NCI-H146 treated with DMSO at 0.1 percent for 48 hours (cell line): ENCODE measurements around the gene UNC13C.

Source experiments
- DNase-seq: peaks from one replicate; lab custom pipeline; 2025; ENCODE audit not compliant: unreplicated experiment; lab: John Stamatoyannopoulos, UW

The UNC13C gene

DNA sequence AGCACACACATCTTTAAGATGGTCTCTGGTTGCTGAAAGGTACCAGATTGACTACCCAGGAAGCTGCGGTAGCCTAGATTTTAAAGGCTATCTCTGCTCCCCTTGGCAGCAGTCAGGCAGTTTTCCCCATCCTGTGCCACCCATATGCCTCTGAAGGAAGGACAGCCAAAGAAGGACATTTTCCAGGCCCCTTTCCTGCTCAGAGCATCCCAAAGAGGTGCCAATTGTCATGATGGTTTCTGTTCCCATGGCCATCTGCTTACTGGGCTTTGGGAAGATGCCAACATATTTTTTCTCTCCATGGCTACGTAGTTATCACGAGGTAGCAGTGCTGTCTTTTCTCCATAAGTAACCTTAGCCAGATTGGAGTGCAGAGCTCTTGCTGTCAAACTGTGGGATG, 39.7 kb downstream of the UNC13C start:
- no peak for DNase-seq

DNA sequence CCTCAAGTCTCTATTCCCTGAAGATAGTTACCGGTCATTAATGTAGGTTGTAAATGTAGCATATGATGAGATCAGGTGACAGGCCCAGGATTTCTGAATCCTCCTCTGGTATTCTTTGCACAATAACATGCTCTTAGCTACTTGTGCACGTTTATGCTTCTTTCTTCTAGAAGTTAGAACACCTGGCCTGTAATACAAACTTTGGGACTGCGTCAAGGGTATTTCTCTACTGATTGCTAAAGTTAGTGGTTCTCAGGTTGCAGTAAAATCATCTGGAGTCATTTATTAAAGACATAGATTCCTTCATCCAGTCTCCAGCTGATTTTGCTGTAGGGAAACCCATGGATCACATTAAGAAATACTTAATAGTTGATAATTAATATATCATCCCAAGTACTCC, 48.0 kb downstream of the UNC13C start:
- no peak for DNase-seq

DNA sequence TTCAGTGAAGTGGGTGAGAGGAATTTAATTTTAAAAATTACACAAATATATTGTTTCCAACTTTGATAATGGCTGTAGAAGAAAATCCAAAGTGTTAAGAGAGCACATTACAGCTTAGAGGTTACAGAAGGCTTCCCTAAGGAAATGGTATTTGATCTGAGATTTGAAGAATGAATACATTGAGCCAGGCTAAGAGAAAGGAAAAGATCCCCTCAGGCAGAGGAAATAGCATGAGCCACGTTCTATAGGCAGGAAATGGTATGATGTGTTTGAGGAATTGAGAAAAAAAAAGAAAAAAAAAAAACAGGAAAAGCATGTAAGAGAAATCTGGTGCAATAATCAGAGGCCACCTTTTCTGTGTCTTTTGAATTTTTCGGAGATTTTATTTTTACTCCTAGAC, 48.6 kb downstream of the UNC13C start:
- DNase-seq = no peak

DNA sequence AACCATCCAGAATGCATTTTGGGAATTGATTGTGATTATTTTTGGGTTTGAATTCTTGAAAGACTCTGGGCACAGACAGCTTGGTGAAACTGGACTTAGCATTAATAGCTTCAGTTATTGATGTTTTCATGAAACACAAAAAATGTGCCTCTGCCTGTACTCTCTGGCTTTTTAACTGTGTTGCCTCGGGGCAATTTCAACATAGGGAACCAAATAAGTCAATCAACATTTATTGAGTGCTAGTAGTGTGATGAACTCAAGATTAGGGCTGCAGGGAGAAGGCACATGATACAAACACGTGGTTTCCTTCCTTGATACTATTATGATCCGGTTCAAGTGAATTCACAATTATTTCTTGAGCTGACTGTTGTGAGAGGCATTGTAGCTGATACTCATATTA, 50.8 kb downstream of the UNC13C start:
- DNase-seq = no peak

DNA sequence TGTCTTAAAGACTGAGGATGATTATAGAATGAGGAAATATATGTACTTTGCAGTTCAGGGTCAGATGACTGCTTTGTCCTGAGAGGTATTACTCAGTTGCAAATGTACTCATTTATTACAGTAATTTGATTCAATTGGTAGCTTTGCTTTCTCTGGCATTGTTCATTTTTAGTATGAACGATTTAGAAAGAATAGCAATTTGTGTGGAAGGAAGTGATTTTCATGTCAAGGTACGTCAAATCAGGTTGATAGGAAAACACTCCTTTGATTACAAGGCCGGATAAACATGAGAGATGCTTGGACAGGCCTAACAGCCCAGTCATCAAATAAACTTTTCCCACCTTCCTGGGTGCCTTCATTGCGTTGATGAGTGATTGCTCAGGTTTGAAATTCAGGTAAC, 53.8 kb downstream of the UNC13C start:
- no peak for DNase-seq

DNA sequence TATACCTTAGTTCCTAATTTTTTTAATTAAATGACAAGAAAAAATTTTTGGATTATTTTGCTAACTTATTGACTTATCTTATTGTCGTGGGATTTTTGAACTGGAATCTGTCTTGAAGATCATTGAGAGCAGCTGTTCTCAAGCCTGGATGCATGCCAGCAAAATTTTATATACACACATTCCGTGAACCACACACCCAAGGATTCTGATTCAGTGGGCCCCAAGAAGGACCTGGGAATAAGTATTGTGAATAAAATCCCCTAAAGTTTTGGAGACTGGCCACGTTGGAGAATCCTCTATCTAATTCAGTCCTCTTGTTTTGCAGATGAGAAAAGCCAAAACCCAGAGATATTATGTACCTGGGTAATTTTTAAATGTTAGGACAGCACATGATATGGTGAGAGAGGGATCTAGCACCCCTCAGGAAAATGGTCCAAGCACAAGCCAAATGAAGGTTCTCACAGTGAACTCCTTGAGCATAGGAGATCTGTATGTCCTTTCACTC, 55.2 kb downstream of the UNC13C start:
- DNase-seq = no peak

DNA sequence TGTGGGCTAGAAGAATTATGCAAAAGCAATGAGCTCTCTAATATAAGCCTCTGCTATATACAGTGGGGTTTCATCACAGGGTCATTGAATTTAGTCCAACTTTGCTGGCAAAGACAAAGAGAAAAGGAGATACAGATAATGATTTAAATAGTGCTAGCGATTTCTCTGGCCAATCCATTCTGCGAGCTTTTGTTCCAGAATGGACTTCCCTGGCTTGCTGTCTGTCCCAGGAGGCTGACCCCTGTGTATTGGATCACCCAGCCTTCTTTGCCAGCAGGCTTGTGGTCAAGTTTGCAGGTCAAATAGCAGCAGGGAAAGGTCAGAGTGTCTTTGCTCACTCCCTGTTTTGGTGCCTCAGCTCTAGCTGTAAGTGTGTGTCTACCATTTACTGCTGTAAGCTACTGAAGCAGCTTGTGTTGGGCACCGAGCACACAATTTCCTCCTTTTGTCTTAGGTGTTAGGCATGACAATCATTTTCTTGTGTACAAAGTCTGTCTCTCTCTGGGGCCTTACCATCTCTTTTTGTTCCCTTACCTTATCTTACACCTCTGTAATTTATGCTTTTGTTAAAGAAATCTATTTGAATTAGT, 55.7 kb downstream of the UNC13C start:
- DNase-seq = no peak

DNA sequence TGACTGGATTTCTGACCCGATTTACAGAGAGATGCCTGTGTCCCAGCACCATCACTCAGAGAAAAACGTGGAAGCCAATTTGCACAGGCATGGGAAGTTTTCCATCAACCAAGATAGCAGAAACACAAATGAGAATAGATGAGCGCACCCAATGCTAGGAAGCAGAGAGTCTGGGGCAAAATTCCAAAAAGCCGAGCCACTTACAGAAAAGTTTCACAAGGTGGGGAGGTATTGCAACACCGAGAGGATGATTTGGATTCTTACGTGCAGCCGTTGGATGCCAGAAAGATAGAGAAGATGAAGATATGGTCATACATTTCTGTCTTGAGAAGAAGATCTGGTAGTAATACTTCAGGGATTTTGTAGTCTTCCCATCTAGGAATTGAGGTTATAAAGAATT, 57.4 kb downstream of the UNC13C start:
- DNase-seq = no peak

DNA sequence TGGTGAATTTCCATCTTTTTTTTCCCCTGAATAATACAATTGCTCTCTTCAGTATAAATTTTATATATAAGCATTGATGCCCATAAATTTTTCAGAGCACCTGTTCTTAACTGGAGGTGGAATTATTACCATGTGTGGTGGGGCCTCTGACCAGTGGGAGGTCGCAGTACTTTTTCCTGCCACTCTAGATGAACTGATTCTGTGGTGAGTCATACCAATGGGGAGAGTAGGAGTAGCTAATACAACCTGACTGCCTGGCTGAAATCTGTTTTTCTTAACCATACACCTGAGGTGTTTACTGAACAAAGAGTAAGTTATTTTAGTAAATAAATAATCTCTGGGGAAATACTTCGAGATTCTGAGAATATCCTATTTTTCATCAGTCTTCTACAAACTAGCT, 67.2 kb downstream of the UNC13C start:
- no peak for DNase-seq

DNA sequence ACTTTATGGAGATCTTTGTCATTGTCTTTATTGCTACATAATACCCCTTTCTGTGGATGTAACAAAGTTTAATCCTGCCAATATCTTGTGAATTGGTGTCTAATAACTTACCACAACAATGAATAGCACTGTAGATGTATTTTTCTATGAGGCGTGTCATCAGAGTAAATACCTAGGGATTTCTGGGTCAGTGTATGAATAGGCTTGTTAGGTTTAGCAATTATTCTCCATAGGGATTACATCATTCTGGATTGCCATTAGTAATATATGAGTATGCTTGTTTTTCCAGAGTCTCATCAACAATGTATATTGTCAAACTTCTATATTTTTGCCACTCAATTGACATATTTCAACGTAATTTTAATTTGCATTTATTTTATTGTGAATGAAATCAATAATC, 67.9 kb downstream of the UNC13C start:
- DNase-seq = no peak

DNA sequence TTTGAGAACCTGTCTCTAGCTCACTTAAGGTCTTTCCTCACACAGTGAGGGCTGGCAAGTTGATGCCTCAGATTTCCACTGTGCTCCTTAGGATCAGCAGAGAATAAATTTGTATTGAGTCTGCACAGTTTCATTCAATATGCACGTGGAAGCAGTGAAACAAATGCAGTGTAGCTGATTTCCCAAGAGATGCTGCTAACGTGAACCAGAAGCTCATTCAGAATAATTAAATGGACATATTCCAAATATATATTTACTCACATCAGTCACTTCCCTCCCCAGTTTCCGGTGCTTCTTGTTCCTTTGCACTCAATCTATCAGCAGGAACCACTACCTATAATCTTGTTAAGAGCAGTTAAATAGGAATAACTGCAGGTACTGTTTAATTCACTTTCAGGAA, 86.1 kb downstream of the UNC13C start:
- no peak for DNase-seq

DNA sequence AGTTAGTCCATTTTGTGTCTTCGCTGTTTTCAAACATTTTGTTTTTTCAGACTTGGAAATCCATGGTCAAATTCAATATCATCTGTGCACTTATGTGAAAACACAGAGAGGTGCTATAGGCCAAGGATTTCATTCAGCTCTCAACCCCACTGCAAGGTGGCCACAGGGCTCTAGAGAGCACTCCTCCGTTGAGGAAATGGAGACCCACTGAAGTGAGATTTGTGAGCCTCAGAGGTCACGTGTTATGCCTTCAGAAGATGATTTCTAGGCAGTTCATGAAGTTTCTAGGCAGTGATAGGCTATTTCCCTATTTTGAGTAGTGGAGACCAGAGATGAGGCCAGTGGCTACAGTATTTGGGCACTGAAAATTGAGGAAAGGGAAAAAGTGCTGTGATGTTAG, 88.2 kb downstream of the UNC13C start:
- no peak for DNase-seq

DNA sequence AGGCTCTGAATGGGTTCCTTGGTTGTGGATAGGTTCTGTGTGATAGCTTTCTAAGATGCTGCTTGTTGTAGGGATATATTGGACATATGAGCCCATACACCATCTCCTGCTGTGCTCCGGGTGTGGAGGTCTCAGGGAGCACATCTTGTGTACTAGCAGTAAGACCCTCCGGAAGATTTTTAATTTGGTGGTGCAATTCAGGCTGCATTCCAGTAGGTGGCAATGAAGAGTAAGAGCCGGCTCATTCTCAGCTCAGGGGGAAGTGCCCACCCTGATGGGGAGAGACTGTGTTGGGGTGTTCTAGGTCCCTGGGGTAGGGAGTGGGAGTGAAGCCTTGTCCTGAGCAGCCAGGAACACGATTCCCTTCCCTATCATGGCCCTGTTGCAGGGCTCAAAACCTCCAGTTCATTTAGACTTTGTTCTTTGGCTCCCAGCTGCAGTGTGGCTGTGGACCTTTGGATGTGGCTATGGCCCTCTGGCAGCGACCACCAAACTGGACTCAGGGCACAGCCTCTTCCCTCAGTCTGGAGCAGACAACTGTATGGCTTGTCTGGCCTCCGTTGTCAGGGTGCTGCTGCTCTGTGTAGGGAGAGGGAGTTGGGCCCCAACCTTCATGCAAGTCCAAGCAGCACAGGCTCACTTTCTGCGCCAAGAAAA, 104.7 kb downstream of the UNC13C start:
- no peak for DNase-seq

DNA sequence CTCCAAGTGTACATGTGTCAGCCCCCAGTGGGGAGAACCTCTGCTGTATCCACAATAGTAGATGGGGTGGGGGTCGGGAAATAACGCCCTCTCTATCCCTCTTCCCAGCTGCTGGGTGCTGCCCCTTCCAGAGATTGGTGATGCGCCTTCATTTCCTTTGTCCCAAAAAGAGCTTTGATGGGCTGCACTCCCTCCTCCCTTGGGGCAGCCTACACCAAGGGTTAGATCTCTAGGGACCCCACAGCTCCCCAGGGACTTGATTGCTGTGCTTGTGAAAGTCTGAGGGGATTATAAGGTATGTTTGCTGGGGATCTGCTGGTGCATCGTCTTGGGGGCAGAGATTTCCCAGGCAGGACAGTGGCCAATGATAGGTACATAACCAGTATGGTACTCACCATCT, 105.3 kb downstream of the UNC13C start:
- no peak for DNase-seq

DNA sequence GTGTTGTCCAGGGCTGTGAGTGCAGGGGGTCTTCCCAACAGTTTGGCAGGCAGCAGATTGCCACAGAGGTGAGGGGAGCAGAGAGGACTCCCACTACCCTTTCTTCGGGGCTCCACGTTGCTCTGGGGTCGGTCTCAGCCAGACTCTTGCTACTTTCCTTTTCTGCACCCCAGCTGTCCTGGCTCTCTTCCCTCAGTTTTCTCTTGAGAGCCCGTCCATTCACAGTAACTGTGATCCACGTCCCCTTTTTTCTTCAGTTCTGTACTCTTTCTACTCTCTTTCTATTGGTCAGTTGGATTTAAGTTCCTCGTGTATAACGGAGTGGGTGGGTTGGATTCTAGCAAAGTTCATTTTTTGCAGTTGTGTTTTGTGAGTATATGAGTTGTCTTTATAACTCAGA, 105.8 kb downstream of the UNC13C start:
- no peak for DNase-seq

DNA sequence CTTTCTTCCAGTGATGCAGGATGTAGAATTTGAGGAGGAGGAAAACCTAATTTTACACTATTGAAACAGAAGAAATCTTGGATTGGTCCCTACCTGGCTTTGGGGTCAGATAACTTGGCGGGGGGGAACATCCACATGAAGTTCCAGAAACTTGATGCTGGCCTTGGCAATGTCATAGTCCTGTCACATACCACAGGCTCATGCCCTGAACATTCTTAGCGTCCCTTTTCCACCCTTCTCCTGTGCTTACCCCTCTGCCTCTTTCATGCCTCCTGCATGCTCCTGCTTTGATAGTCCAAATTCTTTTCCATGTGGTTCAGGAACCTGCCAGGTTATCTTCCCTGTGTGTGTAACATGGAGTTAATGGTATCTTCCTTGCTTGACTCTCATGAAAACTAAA, 110.6 kb downstream of the UNC13C start:
- no peak for DNase-seq

DNA sequence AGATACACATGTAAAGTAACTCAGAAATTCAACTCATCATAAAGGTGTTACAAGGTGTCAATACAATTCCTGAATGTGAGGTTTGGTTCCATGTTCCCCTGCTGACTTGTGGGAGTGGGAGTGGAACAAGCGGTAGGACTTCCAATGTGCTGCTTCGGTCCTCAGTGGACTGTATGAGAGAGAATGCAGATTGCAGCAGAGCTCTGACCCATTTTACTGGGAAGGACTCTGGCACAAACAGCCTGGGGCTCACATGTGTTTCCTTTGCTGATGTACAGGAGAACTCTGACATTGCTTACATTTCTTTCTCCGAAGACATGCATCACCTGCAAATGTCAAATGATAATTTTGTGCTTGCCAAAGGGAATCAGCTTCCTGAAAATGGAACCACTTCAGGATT, 111.5 kb downstream of the UNC13C start:
- DNase-seq = no peak

DNA sequence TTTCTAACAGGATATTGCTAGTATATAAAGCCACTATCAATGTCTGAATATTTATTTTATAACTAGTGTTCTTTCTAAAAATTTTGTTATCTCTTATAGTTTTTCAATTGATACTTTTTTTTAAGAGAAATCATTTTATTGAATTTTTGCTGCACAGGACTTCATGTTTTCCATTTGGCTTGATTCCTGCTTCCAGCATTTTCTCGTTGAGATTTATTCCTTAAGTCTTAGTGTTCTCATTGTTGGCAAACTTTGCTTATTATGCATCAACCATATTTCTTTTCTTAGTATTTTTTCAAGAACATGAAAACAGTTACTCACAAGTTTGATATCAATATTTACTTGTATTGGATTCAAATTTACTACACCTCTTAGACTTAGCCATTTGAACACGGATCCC, 113.4 kb downstream of the UNC13C start:
- DNase-seq = no peak

DNA sequence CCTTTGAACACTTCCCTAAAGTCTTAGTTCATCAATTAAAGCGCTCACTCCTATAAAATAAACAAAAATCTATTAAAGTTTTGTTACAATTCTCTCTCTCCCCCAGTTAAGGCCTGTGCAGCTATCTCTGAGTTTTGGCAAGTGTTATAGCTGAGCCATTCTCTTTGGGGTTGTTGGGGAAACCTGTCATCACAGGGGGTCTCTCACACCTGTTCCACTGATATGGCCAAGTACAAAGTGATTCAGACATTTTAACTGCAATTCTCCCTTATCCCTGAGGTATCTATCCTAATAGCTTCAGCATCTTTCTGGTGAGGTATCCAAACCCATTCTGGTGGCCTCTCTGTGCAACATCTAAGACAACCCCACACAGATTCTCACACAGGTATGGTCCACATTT, 116.4 kb downstream of the UNC13C start:
- no peak for DNase-seq

DNA sequence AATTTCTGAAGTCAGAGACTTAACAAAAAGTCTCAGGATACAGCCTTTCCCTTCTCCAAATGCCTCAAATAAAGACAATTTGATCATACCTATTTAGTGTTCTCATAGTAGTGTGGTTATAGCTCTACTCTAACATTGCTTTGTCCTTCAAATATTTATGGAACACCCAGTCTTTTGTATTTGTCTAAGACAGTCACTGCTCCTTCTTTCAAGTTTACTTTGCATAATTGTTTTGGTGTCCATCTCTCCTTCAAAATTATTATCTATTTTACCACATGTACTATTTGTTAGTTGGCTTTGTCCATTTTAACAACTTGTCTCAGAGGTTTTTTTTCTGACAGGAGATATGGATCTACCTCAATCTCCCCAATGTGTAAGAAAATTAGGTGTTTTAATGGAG, 118.8 kb downstream of the UNC13C start:
- DNase-seq = no peak

DNA sequence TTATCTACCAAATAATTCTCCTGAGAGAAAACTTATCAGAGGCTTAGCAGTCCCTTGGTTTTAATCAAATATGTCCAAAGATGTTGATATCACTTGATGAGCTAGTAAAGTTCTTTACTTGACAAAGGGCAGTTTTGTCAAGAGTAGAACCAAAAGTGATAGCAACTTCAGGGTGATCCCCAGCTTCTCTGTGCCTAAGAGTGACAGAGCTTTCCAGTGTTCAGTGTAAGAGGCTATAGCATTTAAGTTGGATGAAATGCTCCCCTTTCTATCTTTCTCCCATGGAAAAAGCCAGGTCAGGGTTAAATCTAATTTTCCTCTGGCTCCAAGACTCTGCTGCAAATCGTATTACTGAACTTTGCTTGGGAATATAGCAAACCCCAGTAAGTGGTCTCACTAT, 120.8 kb downstream of the UNC13C start:
- no peak for DNase-seq

DNA sequence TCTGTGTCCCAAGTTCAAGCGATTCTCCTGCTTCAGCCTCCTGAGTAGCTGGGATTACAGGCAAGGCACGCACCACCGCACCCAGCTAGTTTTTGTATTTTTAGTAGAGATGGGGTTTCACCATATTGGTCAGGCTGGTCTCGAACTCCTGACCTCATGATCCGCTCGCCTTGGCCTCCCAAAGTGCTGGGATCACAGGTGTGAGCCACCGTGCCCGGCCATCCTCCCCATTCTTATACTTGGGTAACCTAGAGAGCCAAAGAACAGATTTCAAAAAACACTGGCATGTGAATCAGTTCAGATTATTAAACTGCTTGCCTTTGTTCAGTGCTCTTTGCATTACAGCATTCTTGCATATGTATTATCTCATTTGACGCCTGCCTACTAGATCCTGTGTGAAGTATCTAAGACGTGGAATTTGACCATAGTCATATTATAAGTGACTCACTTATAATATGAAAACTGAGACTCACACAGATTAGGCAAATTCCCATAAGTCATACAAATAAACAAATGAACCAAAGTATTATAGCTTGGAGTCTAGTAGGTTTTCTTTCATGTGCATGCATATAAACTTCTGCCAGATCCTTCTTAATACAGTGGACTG, 123.5 kb downstream of the UNC13C start:
- no peak for DNase-seq

DNA sequence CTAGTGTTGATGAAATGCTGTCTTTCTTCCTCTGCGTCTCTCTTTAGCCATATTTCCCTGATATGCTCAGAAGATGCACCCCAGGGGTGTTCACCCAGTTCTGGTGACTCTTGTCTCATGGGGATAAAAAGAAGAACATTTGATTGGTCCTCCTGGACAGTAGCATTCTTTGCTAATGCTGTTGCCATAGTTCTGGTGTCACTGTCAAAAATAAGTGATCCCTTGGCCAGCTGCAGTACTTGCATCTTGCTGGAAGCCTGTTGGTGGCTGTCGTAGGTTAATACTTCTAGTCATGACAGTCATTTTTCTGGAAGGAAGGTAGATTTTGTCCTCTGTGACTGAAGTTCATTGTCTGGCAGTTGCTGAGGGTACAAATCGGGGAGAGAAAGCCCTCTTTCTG, 124.5 kb downstream of the UNC13C start:
- no peak for DNase-seq
